ENCODE results near the gene TBX4.
"Not testable (repeated sequence)": the region's sequence is repeated elsewhere in the genome, so short reads cannot be mapped to it uniquely, and the experiment has no call there.

Gene TBX4

DNA sequence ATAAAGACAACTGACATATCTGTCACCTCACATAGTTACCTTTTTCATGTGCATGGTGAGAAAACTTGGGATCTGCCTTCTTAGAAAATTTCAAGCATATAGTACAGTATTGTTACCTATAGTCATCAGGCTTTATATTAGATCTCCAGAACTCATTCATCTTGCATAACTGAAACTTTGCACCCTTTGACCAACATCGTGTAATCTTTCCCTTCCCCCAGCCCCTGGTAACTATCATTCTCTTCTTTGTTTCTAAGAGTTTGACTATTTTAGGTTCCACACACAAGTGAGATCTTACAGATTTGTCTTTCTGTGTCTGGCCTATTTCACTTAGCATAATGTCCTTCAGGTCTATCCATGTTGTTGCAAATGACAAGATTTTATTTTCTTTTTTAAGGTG is 22.9 kb upstream of the TBX4 start:
- DNase-seq (ENCODE audit: low read depth): no peak

DNA sequence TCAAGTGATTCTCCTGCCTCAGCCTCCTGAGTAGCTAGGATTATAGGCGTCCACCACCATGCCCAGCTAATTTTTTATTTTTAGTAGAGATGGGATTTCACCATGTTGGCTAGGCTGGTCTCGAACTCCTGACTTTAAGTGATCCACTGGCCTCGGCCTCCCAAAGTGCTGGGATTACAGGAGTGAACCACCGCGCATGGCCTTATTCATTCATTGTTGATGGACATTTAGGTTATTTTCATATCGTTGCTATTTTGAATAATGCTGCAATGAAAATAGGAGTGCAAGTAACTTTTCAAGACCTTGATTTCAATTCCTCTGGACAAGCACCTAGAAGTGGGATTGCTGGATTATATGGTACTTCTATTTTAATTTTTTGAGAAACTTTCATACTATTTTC is 22.4 kb upstream of the TBX4 start:
- not testable (repeated sequence) for DNase-seq (ENCODE audit: low read depth)

DNA sequence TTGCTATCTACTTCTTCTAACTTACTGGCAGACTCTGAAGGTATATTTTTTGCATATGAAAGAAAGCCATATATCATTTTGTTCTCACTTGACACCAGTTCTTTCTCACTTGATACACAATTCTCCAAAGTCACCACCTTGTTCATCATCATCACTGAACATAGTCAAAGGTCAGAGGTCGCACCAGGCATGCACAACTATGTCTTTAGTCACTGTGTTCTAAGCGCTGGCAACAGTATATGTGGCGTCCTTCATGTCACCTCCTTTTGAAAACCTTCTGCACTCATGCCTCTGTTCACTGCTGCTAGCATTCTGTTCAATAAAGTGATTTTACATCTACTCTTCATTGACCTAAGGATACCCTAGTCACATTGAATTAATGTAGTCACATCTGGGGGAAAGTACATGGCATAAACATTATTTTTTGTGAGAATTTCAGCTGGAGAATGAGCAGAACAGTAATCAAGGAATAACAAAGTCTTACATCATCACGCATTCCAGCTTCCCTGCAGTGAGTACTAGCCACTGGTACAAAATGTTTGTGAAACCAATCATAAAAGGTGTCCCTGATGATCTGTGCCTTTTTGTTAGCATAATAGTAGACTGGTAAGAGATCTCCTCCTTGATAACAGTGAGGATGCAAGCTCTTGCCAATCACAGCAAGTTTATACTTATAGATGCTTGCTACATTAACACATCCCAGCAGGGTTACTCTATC is 20.5 kb upstream of the TBX4 start:
- DNase-seq (ENCODE audit: low read depth): no peak

- no peak for DNase-seq (ENCODE audit: low read depth)
Measured at GRCh38 chr17:61436273-61436672, 15.9 kb upstream of the TBX4 start.

GRCh38 chr17:61436995-61437704 is 15.1 kb upstream of the TBX4 start:
- DNase-seq (ENCODE audit: low read depth): no peak

- DNase-seq (ENCODE audit: low read depth): no peak
Measured at GRCh38 chr17:61440697-61441096, 11.5 kb upstream of the TBX4 start.

DNA sequence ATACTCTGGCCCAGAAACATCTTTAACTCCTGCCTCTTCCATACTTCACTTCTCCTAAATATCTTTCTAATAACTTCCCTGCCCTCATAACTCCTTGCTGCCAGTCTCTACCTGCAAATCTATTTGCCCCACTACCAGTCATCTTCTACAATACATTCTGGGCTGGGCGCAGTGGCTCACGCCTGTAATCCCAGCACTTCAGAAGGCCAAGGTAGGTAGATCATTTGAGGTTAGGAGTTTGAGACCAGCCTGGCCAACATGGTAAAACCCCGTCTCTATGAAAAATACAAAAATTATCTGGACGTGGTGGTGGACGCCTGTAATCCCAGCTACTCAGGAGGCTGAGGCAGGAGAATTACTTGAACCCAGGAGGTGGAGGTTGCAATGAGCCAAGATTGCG is 10.7 kb upstream of the TBX4 start:
- not testable (repeated sequence) for DNase-seq (ENCODE audit: low read depth)

GRCh38 chr17:61442136-61442775 is 10.0 kb upstream of the TBX4 start:
- no peak for DNase-seq (ENCODE audit: low read depth)

DNA sequence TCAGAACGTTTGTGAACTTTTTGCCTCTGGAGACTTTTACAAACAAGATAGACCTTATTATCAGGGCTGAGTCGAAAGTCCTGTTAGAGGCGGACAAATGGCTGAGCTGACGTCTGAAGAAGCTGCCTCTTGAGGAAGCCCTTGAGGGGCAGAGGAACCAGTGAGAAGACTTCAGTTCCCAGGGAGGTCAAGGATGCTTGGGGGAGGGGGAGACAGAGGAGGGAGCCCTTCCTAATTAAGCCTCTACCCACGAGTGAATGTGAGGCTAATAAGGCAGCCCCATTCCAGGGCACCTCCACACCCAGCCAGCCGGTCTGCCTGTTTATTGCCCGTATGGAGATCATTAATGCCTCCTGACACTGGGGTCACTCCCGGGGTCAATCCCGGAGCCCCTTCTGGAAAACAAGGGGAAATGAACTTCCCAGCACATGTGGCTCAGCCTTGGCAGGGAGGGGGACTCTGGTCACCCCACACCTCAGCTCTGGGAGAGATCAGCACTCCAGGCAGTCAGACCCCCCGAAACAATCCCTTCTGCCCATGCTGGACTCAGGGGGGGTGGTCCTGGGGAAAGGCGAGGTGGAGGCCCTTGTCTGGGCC is 9.2 kb upstream of the TBX4 start:
- no peak for DNase-seq (ENCODE audit: low read depth)

- DNase-seq (ENCODE audit: low read depth): no peak
Measured at GRCh38 chr17:61443475-61443882, 8.7 kb upstream of the TBX4 start.

- no peak for DNase-seq (ENCODE audit: low read depth)
Measured at GRCh38 chr17:61444075-61444474, 8.1 kb upstream of the TBX4 start.

DNA sequence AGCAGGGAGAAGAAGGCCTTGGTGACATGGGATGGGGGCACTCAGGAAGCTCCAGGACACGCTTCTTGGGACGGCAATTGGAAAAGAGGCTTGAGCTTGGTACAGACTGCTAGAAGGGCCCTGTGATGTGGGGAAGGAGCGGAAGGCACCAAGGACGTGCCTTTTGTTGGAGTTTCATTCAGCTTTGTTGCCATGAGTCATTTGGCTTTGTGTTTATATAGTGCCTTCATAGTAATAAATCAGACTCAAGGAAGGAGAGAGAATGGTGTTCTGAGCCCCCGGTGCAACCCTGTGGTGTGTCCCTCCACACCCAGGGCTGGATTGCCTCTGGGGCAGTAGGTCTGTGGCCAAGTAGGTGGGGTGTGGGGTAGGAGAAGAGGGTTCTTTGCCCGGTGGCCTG is 7.4 kb upstream of the TBX4 start:
- DNase-seq (ENCODE audit: low read depth): no peak

DNA sequence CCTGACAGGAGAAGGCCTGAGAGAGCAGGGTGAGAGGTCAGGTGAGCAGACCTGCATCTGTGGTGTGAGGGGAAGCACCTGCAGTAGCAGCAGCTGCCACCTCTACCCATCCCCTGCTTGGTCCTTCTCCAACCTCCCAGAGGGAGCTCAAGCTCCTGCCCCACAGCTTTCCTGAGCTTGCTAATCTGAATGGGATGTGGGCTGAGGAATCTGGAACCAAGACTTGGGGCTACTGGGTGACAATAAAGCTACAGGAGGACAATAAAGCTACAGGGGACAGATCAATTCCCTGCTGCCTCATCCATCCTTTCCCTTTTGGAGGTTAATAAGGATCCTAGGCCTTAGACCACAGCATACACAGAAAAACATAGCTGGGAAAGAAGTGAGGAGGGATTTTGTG is 4.9 kb upstream of the TBX4 start:
- no peak for DNase-seq (ENCODE audit: low read depth)

- no peak for DNase-seq (ENCODE audit: low read depth)
Measured at GRCh38 chr17:61448042-61448441, 4.2 kb upstream of the TBX4 start.

GRCh38 chr17:61449140-61449539 is 3.1 kb upstream of the TBX4 start:
- DNase-seq (ENCODE audit: low read depth): not testable (repeated sequence)

DNA sequence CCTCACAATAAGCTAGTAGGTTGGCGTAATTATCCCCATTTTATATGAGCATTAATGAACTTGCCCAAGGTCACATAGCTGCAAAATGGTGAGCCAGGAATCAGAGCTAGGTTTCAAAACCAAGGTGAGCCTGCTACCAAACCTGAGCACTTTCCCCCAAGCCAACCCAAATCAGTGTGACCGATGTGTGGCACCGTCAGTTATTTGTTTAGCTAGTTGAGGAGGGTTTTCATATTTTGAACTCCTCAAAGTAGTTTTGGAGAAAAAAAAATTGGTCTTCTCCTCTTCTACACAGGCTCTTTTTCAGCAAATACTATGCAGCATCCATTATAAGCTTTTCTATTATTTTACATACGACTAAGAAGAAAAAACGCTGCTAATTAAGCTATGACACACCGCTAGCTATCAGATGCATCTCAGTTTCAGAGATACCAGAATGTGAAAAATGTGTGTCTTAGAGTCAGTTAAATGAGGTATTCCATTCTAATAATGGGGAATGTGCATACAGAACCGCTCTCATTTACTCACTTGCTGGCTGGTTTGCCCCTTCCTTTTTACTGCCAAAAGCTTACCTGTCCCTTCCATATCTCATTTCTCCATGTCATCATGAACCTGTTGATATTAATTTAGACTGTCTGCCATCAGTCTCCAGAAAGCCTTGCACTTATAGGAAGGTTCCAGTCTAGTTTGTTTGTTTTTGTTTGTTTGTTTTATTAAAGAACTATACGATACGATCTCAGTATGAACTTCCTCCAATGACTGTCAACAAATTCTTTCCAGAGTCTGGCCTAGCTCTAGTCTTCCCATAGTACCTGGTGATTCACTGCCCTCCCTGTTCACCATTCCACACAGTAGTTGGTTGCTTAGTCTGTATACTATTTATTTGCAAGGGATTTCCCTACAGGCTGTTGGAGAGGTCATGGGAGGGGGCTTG is 2.2 kb upstream of the TBX4 start:
- DNase-seq (ENCODE audit: low read depth): no peak

- no peak for DNase-seq (ENCODE audit: low read depth)
Measured at GRCh38 chr17:61450641-61451537, 1.3 kb upstream of the TBX4 start.

DNA sequence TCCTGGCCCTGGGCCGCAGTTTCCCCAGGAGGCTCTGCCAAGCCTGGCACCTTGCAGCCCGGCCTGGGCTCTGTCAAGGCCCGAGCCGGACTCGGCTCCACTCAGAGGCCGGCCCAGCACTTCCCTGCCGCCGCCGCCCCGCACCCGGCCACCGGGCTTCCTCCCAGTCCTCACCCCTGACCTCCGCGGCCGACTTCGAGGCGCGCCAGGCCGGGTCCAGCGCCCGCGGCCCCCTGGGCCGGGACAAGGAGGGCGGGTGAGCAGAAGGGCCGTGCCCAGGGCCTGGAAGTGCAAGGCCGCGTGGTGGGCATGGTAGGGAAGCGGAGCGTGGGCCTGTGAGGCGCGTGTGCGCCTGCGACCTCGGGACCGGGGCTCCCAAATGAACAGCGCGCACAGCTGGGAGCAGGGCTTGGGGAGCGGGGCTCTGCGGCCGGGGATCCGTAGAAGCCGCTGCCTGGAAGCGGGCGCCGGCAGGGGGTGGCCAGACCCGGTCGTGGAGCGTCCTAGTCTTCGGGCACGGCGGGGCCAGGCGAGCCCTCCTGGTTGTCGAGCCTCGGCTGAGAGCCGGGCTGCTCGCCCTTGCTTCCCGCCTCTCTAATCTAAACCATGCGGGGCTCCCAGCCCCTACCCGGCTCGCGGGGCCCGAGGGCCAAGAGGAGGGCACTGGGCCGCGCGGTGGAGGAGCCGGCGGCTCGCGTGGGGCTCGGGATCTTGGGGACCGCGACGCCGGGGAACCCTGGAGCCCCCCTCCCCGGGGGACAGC is 503 bp upstream of the TBX4 start:
- DNase-seq (ENCODE audit: low read depth): no peak

DNA sequence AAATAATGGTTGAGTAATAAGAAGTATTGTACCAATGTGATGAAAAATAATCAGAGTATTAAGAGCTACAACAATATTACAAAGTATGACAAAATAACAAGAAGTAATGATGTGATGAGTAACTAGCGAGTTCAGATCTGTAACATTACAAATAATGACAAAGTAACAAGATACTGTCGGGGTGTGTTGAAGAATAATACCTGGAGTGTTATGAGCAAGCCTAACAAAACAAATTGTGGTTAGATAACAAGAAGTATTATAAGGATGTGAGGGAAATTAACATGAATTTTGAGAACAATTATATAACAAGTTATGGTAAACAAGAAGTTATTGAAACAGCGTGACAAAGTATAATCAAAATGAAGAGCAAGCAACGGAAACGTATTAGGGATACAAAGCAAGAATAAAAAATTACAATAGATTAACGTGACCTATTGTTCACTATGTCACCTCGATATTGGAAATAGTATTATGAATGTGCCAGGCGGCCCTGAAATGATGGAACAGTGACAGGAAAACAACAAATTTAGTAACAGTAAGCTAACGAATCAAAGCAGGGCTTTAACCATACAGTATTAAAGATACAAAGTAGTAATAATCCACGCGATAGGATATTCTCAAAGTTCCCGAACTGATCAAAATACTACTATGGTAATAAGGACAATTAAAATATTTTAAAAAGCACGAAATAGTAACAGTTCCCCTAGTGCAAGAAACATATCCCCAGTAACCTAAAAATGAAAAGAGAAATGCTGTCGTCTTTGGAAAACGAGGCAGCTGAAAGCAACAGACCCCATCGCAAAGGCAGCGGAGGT is 1.6 kb downstream of the TBX4 start:
- no peak for DNase-seq (ENCODE audit: low read depth)
